DND-41 (cell line): ENCODE results near the gene NKX1-2.

Experiments
- ATAC-seq: fragments of 200-7000 bp; cut with Tn5 transposase; 3 replicates; pipeline ENCODE4 v1.9.1; 2021; ENCODE audit warnings: low read depth; ENCODE audit not compliant: insufficient read depth
- DNase-seq: peaks from one replicate; pipeline ENCODE4 v3.0.0-alpha.2; 2020
- H2AFZ ChIP-seq: 2 replicates; pipeline ENCODE4 v1.6.0; 2012; ENCODE audit warnings: low read depth, low read length
- H3K27ac ChIP-seq: 2 replicates; pipeline ENCODE4 v1.5.1; 2012; ENCODE audit warnings: low read length, inconsistent platforms
- H3K27me3 ChIP-seq: fragments of 200-600 bp; sonication (generic); 2 replicates; pipeline ENCODE4 v1.6.0; 2012; ENCODE audit warnings: low read length, mild to moderate bottlenecking, inconsistent platforms; ENCODE audit not compliant: insufficient read depth, poor library complexity
- H3K36me3 ChIP-seq: 2 replicates; pipeline ENCODE4 v1.5.1; 2012; ENCODE audit warnings: low read length, inconsistent platforms; ENCODE audit not compliant: insufficient read depth
- H3K4me1 ChIP-seq: 2 replicates; pipeline ENCODE4 v1.5.1; 2012; ENCODE audit warnings: mild to moderate bottlenecking, low read length; ENCODE audit not compliant: insufficient read depth
- H3K4me2 ChIP-seq: 2 replicates; pipeline ENCODE4 v1.6.0; 2012; ENCODE audit warnings: mild to moderate bottlenecking, moderate library complexity, low read length, inconsistent platforms; ENCODE audit not compliant: insufficient read depth
- H3K4me3 ChIP-seq, 2 experiments: fragments of 200-600 bp in 1 of 2; shearing (Covaris generic) in 1 of 2; 2 replicates each; pipeline ENCODE4 v1.5.1; 2012 to 2016; ENCODE audit warnings: inconsistent platforms in 2 of 2, low read length in 2 of 2, mild to moderate bottlenecking in 2 of 2, low read depth in 1 of 2, moderate library complexity in 1 of 2
- H3K79me2 ChIP-seq: 2 replicates; pipeline ENCODE4 v1.6.0; 2012; ENCODE audit warnings: low read length, inconsistent platforms; ENCODE audit not compliant: insufficient read depth
- H3K9ac ChIP-seq: 2 replicates; pipeline ENCODE4 v1.6.0; 2012; ENCODE audit warnings: low read depth, mild to moderate bottlenecking, inconsistent platforms, low read length, moderate library complexity
- H3K9me3 ChIP-seq: 2 replicates; pipeline ENCODE4 v1.5.1; 2012; ENCODE audit warnings: low read length, moderate library complexity, mild to moderate bottlenecking, inconsistent platforms; ENCODE audit not compliant: insufficient read depth, severe bottlenecking
- H4K20me1 ChIP-seq: 2 replicates; pipeline ENCODE4 v1.6.0; 2012; ENCODE audit warnings: low read length; ENCODE audit not compliant: insufficient read depth
- CTCF ChIP-seq: IDR thresholded peaks from 2 replicates; pipeline ENCODE4 v1.5.1; 2012; ENCODE audit warnings: borderline replicate concordance, low read length, moderate library complexity, mild to moderate bottlenecking; ENCODE audit not compliant: poor library complexity, severe bottlenecking; ENCODE audit errors: extremely low read depth
- EZH2 ChIP-seq: IDR thresholded peaks from 3 replicates; pipeline ENCODE4 v1.6.1; 2012; ENCODE audit warnings: borderline replicate concordance, low read depth, mild to moderate bottlenecking, moderate library complexity, low read length, inconsistent platforms; ENCODE audit not compliant: severe bottlenecking

Gene NKX1-2

GRCh38 chr10:124425227-124425962 lies 24.4 kb downstream of the NKX1-2 start:
- Histone ChIP-seq H3K79me2 (no peaks in the 10 kb centered on the region), H3K9me3 (no peaks in the 10 kb centered on the region), H3K4me2 (no peak overlapping the region), H4K20me1 (no peaks in the 10 kb centered on the region), H3K4me3 (no peak overlapping the region), H3K27ac (no peak overlapping the region), H3K9ac (no peak overlapping the region), H3K4me1 (no peaks in the 10 kb centered on the region), H2AFZ (no peak overlapping the region), H3K36me3 (no peaks in the 10 kb centered on the region), H3K27me3 (peaks cover 12% of the 10 kb centered on the region)
- ATAC-seq (no peak), DNase-seq (no peak)
- TF ChIP-seq EZH2 (no peak), CTCF (no peak)

- Histone ChIP-seq H3K4me2 (no peak overlapping the region), H3K36me3 (no peaks in the 10 kb centered on the region), H3K9ac (no peak overlapping the region), H2AFZ (no peak overlapping the region), H3K4me3 (no peak overlapping the region), H4K20me1 (no peaks in the 10 kb centered on the region), H3K4me1 (no peaks in the 10 kb centered on the region), H3K27ac (no peak overlapping the region), H3K27me3 (peaks cover 7% of the 10 kb centered on the region), H3K9me3 (no peaks in the 10 kb centered on the region), H3K79me2 (no peaks in the 10 kb centered on the region)
- ATAC-seq (no peak), DNase-seq (no peak)
- TF ChIP-seq CTCF, result no peak
- TF ChIP-seq EZH2, result no peak
Observed at GRCh38 chr10:124423813-124424212, 26.0 kb downstream of the NKX1-2 start.

- no peak overlapping the region for H2AFZ ChIP-seq
- no peaks in the 10 kb centered on the region for H4K20me1 ChIP-seq
- no peak overlapping the region for H3K27ac ChIP-seq
- no peaks in the 10 kb centered on the region for H3K9me3 ChIP-seq
- H3K4me1 ChIP-seq, result no peaks in the 10 kb centered on the region
- TF ChIP-seq CTCF (no peak), EZH2 (no peak)
- H3K79me2 ChIP-seq, result no peaks in the 10 kb centered on the region
- no peak for ATAC-seq
- H3K9ac ChIP-seq, result no peak overlapping the region
- H3K4me2 ChIP-seq, result no peak overlapping the region
- peaks cover 7% of the 10 kb centered on the region for H3K27me3 ChIP-seq
- H3K36me3 ChIP-seq, result no peaks in the 10 kb centered on the region
- no peak overlapping the region for H3K4me3 ChIP-seq
- DNase-seq, result no peak
Observed at GRCh38 chr10:124422742-124423141, 27.1 kb downstream of the NKX1-2 start.

- Histone ChIP-seq H3K36me3 (no peaks in the 10 kb centered on the region), H3K4me1 (no peaks in the 10 kb centered on the region), H3K79me2 (no peaks in the 10 kb centered on the region), H3K27ac (no peak overlapping the region), H3K9ac (no peak overlapping the region), H3K27me3 (peaks cover 7% of the 10 kb centered on the region), H3K4me2 (no peak overlapping the region), H2AFZ (no peak overlapping the region), H4K20me1 (no peaks in the 10 kb centered on the region), H3K9me3 (no peaks in the 10 kb centered on the region), H3K4me3 (no peak overlapping the region)
- ATAC-seq, result no peak
- TF ChIP-seq CTCF (no peak), EZH2 (no peak)
- no peak for DNase-seq
Observed at GRCh38 chr10:124420254-124420653, 29.6 kb downstream of the NKX1-2 start.
